ENCODE data around the gene APBA3. TPM values are rescaled to one million over a fixed set of nuclear protein-coding genes. Genes with fewer than 3 reads are reported as not detected.

Gene APBA3
- total and polyA plus RNA-seq, 4 donors = 16.6 to 27.3 (median 20.2) TPM

GRCh38 chr19:3790209-3790734 is 28.8 kb upstream of the APBA3 start:
- no peak for DNase-seq (ENCODE audit: low read depth in 4 of 6, low spot score in 6 of 6)
- Histone ChIP-seq H3K4me3 (ENCODE audit: low read depth, low read length) (no peak overlapping the region), H3K4me1 (ENCODE audit: control insufficient read depth, insufficient read depth, low read length) (peaks cover 2% of the 10 kb centered on the region), H3K9me3 (ENCODE audit: control insufficient read depth, insufficient read depth, low read length) (no peaks in the 10 kb centered on the region), H3K27me3 (ENCODE audit: control insufficient read depth, insufficient read depth, low read length) (peaks cover 11% of the 10 kb centered on the region), H3K36me3 (ENCODE audit: control insufficient read depth, insufficient read depth, low read length) (no peaks in the 10 kb centered on the region), H3K27ac (ENCODE audit: low read depth, low read length) (no peak overlapping the region)
- WGBS (ENCODE audit: insufficient coverage) = 64% methylated on average over 6 of the region's 6 CpGs

GRCh38 chr19:3788996-3789778 is 27.7 kb upstream of the APBA3 start:
- peaks cover 17% of the 10 kb centered on the region for H3K27me3 ChIP-seq (ENCODE audit: control insufficient read depth, insufficient read depth, low read length)
- peaks cover 6% of the 10 kb centered on the region for H3K4me1 ChIP-seq (ENCODE audit: control insufficient read depth, insufficient read depth, low read length)
- WGBS (ENCODE audit: insufficient coverage) = 58% methylated on average over 12 of the region's 16 CpGs
- H3K36me3 ChIP-seq (ENCODE audit: control insufficient read depth, insufficient read depth, low read length) = peaks cover 4% of the 10 kb centered on the region
- no peaks in the 10 kb centered on the region for H3K9me3 ChIP-seq (ENCODE audit: control insufficient read depth, insufficient read depth, low read length)
- no peak overlapping the region for H3K4me3 ChIP-seq (ENCODE audit: low read depth, low read length)
- H3K27ac ChIP-seq (ENCODE audit: low read depth, low read length) = no peak overlapping the region
- DNase-seq (ENCODE audit: low read depth in 4 of 6, low spot score in 6 of 6) = no peak

GRCh38 chr19:3785938-3786824 is 24.7 kb upstream of the APBA3 start, which contains the start of gene MATK:
Gene MATK (minus strand): TSS chr19:3786381. CDS start chr19:3785135, 1,246 bp downstream.
- H3K36me3 ChIP-seq (ENCODE audit: control insufficient read depth, insufficient read depth, low read length) = peaks cover 23% of the 10 kb centered on the region
- H3K4me1 ChIP-seq (ENCODE audit: control insufficient read depth, insufficient read depth, low read length) = peaks cover 6% of the 10 kb centered on the region
- under 1% methylated on average over 93 of the region's 101 CpGs for WGBS (ENCODE audit: insufficient coverage)
- H3K9me3 ChIP-seq (ENCODE audit: control insufficient read depth, insufficient read depth, low read length) = peaks cover 6% of the 10 kb centered on the region
- H3K4me3 ChIP-seq (ENCODE audit: low read depth, low read length) = peak within 1 kb of the TSS; percentile 21
- peaks cover 17% of the 10 kb centered on the region for H3K27me3 ChIP-seq (ENCODE audit: control insufficient read depth, insufficient read depth, low read length)
- DNase-seq (ENCODE audit: low read depth in 4 of 6, low spot score in 6 of 6) = peak in 2 of 6 donors; percentile 23 to 46
- no peak within 1 kb of the TSS for H3K27ac ChIP-seq (ENCODE audit: low read depth, low read length)

GRCh38 chr19:3785451-3785937 is 24.0 kb upstream of the APBA3 start:
- WGBS (ENCODE audit: insufficient coverage) = under 1% methylated on average over 46 of the region's 47 CpGs
- Histone ChIP-seq H3K27me3 (ENCODE audit: control insufficient read depth, insufficient read depth, low read length) (peaks cover 16% of the 10 kb centered on the region), H3K4me3 (ENCODE audit: low read depth, low read length) (peak overlapping the region; percentile 21), H3K4me1 (ENCODE audit: control insufficient read depth, insufficient read depth, low read length) (peaks cover 6% of the 10 kb centered on the region), H3K27ac (ENCODE audit: low read depth, low read length) (no peak overlapping the region), H3K36me3 (ENCODE audit: control insufficient read depth, insufficient read depth, low read length) (peaks cover 23% of the 10 kb centered on the region), H3K9me3 (ENCODE audit: control insufficient read depth, insufficient read depth, low read length) (peaks cover 6% of the 10 kb centered on the region)
- DNase-seq (ENCODE audit: low read depth in 4 of 6, low spot score in 6 of 6) = peak in 2 of 6 donors; percentile 32 to 69

GRCh38 chr19:3784607-3785450 is 23.3 kb upstream of the APBA3 start:
- no peak overlapping the region for H3K27ac ChIP-seq (ENCODE audit: low read depth, low read length)
- no peak for DNase-seq (ENCODE audit: low read depth in 4 of 6, low spot score in 6 of 6)
- peaks cover 23% of the 10 kb centered on the region for H3K36me3 ChIP-seq (ENCODE audit: control insufficient read depth, insufficient read depth, low read length)
- no peak overlapping the region for H3K4me3 ChIP-seq (ENCODE audit: low read depth, low read length)
- H3K9me3 ChIP-seq (ENCODE audit: control insufficient read depth, insufficient read depth, low read length) = peaks cover 6% of the 10 kb centered on the region
- H3K27me3 ChIP-seq (ENCODE audit: control insufficient read depth, insufficient read depth, low read length) = peaks cover 13% of the 10 kb centered on the region
- 32% methylated on average over 21 of the region's 25 CpGs for WGBS (ENCODE audit: insufficient coverage)
- H3K4me1 ChIP-seq (ENCODE audit: control insufficient read depth, insufficient read depth, low read length) = peaks cover 6% of the 10 kb centered on the region

GRCh38 chr19:3783660-3784584 is 22.4 kb upstream of the APBA3 start:
- DNase-seq (ENCODE audit: low read depth in 4 of 6, low spot score in 6 of 6) = no peak
- H3K4me1 ChIP-seq (ENCODE audit: control insufficient read depth, insufficient read depth, low read length) = peaks cover 6% of the 10 kb centered on the region
- H3K27me3 ChIP-seq (ENCODE audit: control insufficient read depth, insufficient read depth, low read length) = peaks cover 13% of the 10 kb centered on the region
- H3K4me3 ChIP-seq (ENCODE audit: low read depth, low read length) = no peak overlapping the region
- no peak overlapping the region for H3K27ac ChIP-seq (ENCODE audit: low read depth, low read length)
- H3K36me3 ChIP-seq (ENCODE audit: control insufficient read depth, insufficient read depth, low read length) = peaks cover 28% of the 10 kb centered on the region
- peaks cover 6% of the 10 kb centered on the region for H3K9me3 ChIP-seq (ENCODE audit: control insufficient read depth, insufficient read depth, low read length)
- 80% methylated on average over 45 of the region's 49 CpGs for WGBS (ENCODE audit: insufficient coverage)

- WGBS (ENCODE audit: insufficient coverage) = 86% methylated on average over 12 of the region's 13 CpGs
- Histone ChIP-seq H3K4me3 (ENCODE audit: low read depth, low read length) (no peak overlapping the region), H3K36me3 (ENCODE audit: control insufficient read depth, insufficient read depth, low read length) (peaks cover 35% of the 10 kb centered on the region), H3K4me1 (ENCODE audit: control insufficient read depth, insufficient read depth, low read length) (peaks cover 6% of the 10 kb centered on the region), H3K27ac (ENCODE audit: low read depth, low read length) (no peak overlapping the region), H3K9me3 (ENCODE audit: control insufficient read depth, insufficient read depth, low read length) (peaks cover 6% of the 10 kb centered on the region), H3K27me3 (ENCODE audit: control insufficient read depth, insufficient read depth, low read length) (peaks cover 13% of the 10 kb centered on the region)
- no peak for DNase-seq (ENCODE audit: low read depth in 4 of 6, low spot score in 6 of 6)
Measured at GRCh38 chr19:3782903-3783302, 21.4 kb upstream of the APBA3 start.

DNA sequence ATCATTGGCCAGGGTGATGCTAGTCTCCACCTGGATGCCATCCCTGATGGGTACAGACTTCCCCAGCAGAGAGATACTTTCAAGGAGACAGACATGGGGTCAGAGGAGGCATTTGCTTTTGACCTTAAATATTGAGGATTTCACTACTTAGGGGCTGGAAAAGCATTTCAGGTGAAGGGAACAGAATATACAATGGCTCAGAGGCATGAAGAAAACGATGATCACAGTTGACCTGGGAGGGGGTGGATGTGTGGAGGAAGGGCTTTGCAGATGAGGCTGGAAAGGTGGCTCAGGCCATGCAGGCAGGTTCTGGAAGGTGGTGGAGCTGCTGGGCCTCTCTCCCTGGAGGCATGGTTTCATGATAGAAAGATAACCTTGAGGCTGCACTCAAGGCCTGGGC is 20.8 kb upstream of the APBA3 start:
- no peak for DNase-seq (ENCODE audit: low read depth in 4 of 6, low spot score in 6 of 6)
- peaks cover 6% of the 10 kb centered on the region for H3K4me1 ChIP-seq (ENCODE audit: control insufficient read depth, insufficient read depth, low read length)
- H3K27ac ChIP-seq (ENCODE audit: low read depth, low read length) = no peak overlapping the region
- peaks cover 6% of the 10 kb centered on the region for H3K9me3 ChIP-seq (ENCODE audit: control insufficient read depth, insufficient read depth, low read length)
- H3K4me3 ChIP-seq (ENCODE audit: low read depth, low read length) = no peak overlapping the region
- 86% methylated on average over 1 of the region's 1 CpG for WGBS (ENCODE audit: insufficient coverage)
- peaks cover 41% of the 10 kb centered on the region for H3K36me3 ChIP-seq (ENCODE audit: control insufficient read depth, insufficient read depth, low read length)
- H3K27me3 ChIP-seq (ENCODE audit: control insufficient read depth, insufficient read depth, low read length) = peaks cover 13% of the 10 kb centered on the region

Data from spinal cord (tissue), 10 donors.